Thyroid gland (tissue), 4 donors: Measurements from ENCODE around the gene NT5DC4.

Source experiments
- CTCF ChIP-seq, 6 experiments: fragments of 200-600 bp in 3 of 6; fragments of 450-650 bp in 3 of 6; sonication (generic) in 3 of 6; IDR thresholded peaks; one replicate each; pipeline ENCODE4 v1.5.1; 2016 to 2019; ENCODE audit warnings: antibody characterized with exemption in 6 of 6, mild to moderate bottlenecking in 2 of 6, inconsistent platforms in 1 of 6, moderate library complexity in 1 of 6
- POLR2A ChIP-seq, 2 donors: fragments of 450-650 bp; IDR thresholded peaks; one replicate each; pipeline ENCODE4 v1.6.1; 2017; ENCODE audit warnings: antibody characterized with exemption in 2 of 2, mild to moderate bottlenecking in 2 of 2, moderate library complexity in 1 of 2

DNA sequence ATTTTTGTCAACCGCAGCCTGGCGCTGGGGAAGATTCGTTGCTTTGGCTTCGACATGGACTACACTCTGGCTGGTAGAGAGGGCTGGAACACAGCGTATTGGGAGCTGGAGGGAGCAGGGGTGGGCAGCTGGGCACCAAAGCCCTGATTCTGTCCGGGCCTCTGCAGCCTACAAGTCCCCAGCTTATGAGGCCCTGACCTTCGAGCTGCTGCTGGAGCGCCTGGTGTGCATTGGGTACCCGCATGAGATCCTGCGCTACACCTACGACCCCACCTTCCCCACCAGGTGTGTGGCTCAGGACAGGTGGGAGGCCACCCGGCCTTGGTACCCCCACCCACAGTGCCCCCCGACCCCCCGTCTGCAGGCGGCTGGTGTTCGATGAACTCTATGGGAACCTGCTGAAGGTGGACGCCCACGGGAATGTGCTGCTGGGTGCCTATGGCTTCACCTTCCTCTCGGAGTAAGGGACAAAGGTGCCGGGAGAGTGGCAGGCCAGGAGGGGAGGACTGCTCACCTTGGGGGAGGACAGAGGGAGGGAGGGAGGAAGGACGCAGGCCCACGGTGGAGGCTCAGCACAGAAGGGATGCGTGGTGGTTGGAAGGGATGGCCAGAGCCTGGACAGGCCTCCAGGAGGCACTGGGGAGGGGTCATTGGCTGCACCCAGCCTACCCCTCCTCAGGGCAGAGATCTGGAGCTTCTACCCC lies 1.2 kb downstream of the NT5DC4 start:
- no peak for TF ChIP-seq POLR2A (IDR thresholded peaks at IDR 0.05)
- no peak for TF ChIP-seq CTCF (IDR thresholded peaks at IDR 0.05)
